IMR-90 (cell line): ENCODE measurements around the gene TRAPPC2L.

Source experiments
- CEBPB ChIP-seq: IDR thresholded peaks from 2 replicates; pipeline ENCODE4 v1.6.1; 2012; ENCODE audit warnings: low read depth, low read length, improper control_type of control experiment
- MAZ ChIP-seq: IDR thresholded peaks from 2 replicates; pipeline ENCODE4 v1.6.1; 2012; ENCODE audit warnings: low read depth, mild to moderate bottlenecking, low read length, improper control_type of control experiment, moderate library complexity, borderline replicate concordance
- POLR2A ChIP-seq: IDR thresholded peaks from 2 replicates; pipeline ENCODE4 v1.6.1; 2012; ENCODE audit warnings: mild to moderate bottlenecking, low read depth, low read length
- TF ChIP-seq, protein P1 (sequence below): fragments of 150-350 bp; IDR thresholded peaks from 2 replicates; pipeline ENCODE4 v1.6.1; 2017; ENCODE audit warnings: mild to moderate bottlenecking, antibody characterized with exemption, low read length, low read depth
- TF ChIP-seq, protein P2 (sequence below): conservative IDR thresholded peaks from 2 replicates; pipeline ENCODE4 v1.5.1; 2012; ENCODE audit warnings: mild to moderate bottlenecking, low read depth, low read length, improper control_type of control experiment

DNA sequence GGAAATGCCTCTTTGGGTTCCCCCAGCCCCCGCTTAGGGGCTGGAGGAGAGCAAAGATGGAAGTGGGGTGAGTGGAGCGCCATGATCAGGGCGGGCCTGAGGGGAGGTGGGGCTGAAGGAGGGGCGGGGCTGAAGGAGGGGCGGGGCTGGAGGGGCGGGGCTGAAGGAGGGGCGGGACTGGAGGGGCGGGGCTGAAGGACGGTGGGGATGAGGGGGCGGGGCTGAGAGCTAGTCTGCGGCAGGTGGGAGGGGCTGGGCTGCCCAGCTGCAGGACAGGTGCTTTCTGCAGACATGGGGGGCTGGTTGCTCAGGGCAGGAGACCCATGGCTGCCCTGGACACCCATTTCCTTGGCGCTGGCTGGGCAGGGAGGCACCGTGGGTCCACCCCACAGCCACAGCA lies 48.6 kb downstream of the TRAPPC2L start:
- TF ChIP-seq, protein P1, sequence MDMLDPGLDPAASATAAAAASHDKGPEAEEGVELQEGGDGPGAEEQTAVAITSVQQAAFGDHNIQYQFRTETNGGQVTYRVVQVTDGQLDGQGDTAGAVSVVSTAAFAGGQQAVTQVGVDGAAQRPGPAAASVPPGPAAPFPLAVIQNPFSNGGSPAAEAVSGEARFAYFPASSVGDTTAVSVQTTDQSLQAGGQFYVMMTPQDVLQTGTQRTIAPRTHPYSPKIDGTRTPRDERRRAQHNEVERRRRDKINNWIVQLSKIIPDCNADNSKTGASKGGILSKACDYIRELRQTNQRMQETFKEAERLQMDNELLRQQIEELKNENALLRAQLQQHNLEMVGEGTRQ, result no peak
- TF ChIP-seq CEBPB, result no peak
- TF ChIP-seq, protein P2, sequence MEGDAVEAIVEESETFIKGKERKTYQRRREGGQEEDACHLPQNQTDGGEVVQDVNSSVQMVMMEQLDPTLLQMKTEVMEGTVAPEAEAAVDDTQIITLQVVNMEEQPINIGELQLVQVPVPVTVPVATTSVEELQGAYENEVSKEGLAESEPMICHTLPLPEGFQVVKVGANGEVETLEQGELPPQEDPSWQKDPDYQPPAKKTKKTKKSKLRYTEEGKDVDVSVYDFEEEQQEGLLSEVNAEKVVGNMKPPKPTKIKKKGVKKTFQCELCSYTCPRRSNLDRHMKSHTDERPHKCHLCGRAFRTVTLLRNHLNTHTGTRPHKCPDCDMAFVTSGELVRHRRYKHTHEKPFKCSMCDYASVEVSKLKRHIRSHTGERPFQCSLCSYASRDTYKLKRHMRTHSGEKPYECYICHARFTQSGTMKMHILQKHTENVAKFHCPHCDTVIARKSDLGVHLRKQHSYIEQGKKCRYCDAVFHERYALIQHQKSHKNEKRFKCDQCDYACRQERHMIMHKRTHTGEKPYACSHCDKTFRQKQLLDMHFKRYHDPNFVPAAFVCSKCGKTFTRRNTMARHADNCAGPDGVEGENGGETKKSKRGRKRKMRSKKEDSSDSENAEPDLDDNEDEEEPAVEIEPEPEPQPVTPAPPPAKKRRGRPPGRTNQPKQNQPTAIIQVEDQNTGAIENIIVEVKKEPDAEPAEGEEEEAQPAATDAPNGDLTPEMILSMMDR, result no peak
- no peak for TF ChIP-seq POLR2A
- no peak for TF ChIP-seq MAZ
